WTC11 (cell line): Measurements from ENCODE around the gene IL1RAPL2. TPM values are rescaled to one million over a fixed set of nuclear protein-coding genes. Genes with fewer than 3 reads are reported as not detected.

Source experiments
- ATAC-seq: fragments of 200-7000 bp; cut with Tn5 transposase; 2 replicates; pipeline ENCODE4 v1.10.0; 2021; ENCODE audit warnings: mild to moderate bottlenecking, moderate library complexity
- CTCF ChIA-PET: fragments of 300-600 bp; sonication (Branson Sonifier 250); formaldehyde crosslinking; loops from one replicate; lab custom pipeline; 2021; ENCODE audit warnings: antibody characterized with exemption; lab: Charles Lee
- POLR2A ChIA-PET: fragments of 350-600 bp; sonication (Branson Sonifier 250); formaldehyde crosslinking; loops from one replicate; lab custom pipeline; 2021; ENCODE audit warnings: antibody characterized with exemption; lab: Charles Lee
- DNase-seq: peaks from one replicate; pipeline ENCODE4 v3.0.0; 2021; ENCODE audit warnings: low spot score
- H3K27ac Mint-ChIP-seq: 2 replicates; pipeline ENCODE4 v1.8.0; 2021; ENCODE audit warnings: mixed read lengths
- H3K27me3 Mint-ChIP-seq: 2 replicates; pipeline ENCODE4 v1.8.0; 2021; ENCODE audit warnings: low read depth, mild to moderate bottlenecking, moderate library complexity, mixed read lengths
- H3K36me3 Mint-ChIP-seq: 2 replicates; pipeline ENCODE4 v1.8.0; 2021; ENCODE audit warnings: mixed read lengths
- H3K4me1 Mint-ChIP-seq: 2 replicates; pipeline ENCODE4 v1.8.0; 2022; ENCODE audit warnings: mixed read lengths
- H3K4me3 Mint-ChIP-seq: 2 replicates; pipeline ENCODE4 v1.8.0; 2021; ENCODE audit warnings: mild to moderate bottlenecking, moderate library complexity, mixed read lengths
- H3K9me3 Mint-ChIP-seq: 2 replicates; pipeline ENCODE4 v1.8.0; 2021; ENCODE audit warnings: mixed read lengths
- ARID4B ChIP-seq: sonication (generic); formaldehyde crosslinking; IDR thresholded peaks from 2 replicates; pipeline ENCODE4 v1.8.0; 2023; ENCODE audit warnings: missing genetic modification reagents, mild to moderate bottlenecking, borderline replicate concordance
- ATF1 ChIP-seq: sonication (generic); formaldehyde crosslinking; IDR thresholded peaks from 2 replicates; pipeline ENCODE4 v1.8.1; 2023; ENCODE audit warnings: mild to moderate bottlenecking, moderate library complexity, missing genetic modification reagents
- E2F1 ChIP-seq: sonication (generic); formaldehyde crosslinking; IDR thresholded peaks from 2 replicates; pipeline ENCODE4 v1.8.0; 2022; ENCODE audit warnings: mild to moderate bottlenecking, missing genetic modification reagents
- EMX1 ChIP-seq: fragments of 250-450 bp; sonication (Bioruptor Pico); IDR thresholded peaks from 2 replicates; pipeline ENCODE4 v1.8.0; 2021; ENCODE audit warnings: mild to moderate bottlenecking
- ETV6 ChIP-seq: sonication (generic); formaldehyde crosslinking; IDR thresholded peaks from 2 replicates; pipeline ENCODE4 v1.8.1; 2022; ENCODE audit warnings: mild to moderate bottlenecking, missing genetic modification reagents
- FOXK1 ChIP-seq: sonication (generic); formaldehyde crosslinking; IDR thresholded peaks from 2 replicates; pipeline ENCODE4 v1.8.0; 2022; ENCODE audit warnings: mild to moderate bottlenecking, moderate library complexity, missing genetic modification reagents
- HMGA2 ChIP-seq: fragments of 250-450 bp; sonication (Bioruptor Pico); IDR thresholded peaks from 2 replicates; pipeline ENCODE4 v1.4.0; 2021; ENCODE audit warnings: mild to moderate bottlenecking, moderate library complexity
- HMGXB4 ChIP-seq: sonication (generic); formaldehyde crosslinking; IDR thresholded peaks from 2 replicates; pipeline ENCODE4 v1.8.1; 2023; ENCODE audit warnings: mild to moderate bottlenecking, moderate library complexity, missing genetic modification reagents
- KAT7 ChIP-seq: sonication (generic); formaldehyde crosslinking; IDR thresholded peaks from 2 replicates; pipeline ENCODE4 v1.8.1; 2023; ENCODE audit warnings: missing genetic modification reagents, mild to moderate bottlenecking, borderline replicate concordance
- NFATC4 ChIP-seq: fragments of 250-450 bp; sonication (Bioruptor Pico); IDR thresholded peaks from 2 replicates; pipeline ENCODE4 v1.9.0; 2021; ENCODE audit warnings: mild to moderate bottlenecking
- NFE2L1 ChIP-seq: sonication (generic); formaldehyde crosslinking; IDR thresholded peaks from 2 replicates; pipeline ENCODE4 v1.8.1; 2023; ENCODE audit warnings: missing genetic modification reagents
- NFYB ChIP-seq: sonication (generic); formaldehyde crosslinking; conservative IDR thresholded peaks from 2 replicates; pipeline ENCODE4 v1.8.0; 2022; ENCODE audit warnings: low read depth, missing genetic modification reagents
- PREB ChIP-seq: sonication (generic); formaldehyde crosslinking; IDR thresholded peaks from 2 replicates; pipeline ENCODE4 v1.8.1; 2022; ENCODE audit warnings: mild to moderate bottlenecking, missing genetic modification reagents, moderate library complexity, borderline replicate concordance
- SMAD4 ChIP-seq: sonication (generic); formaldehyde crosslinking; IDR thresholded peaks from 2 replicates; pipeline ENCODE4 v1.8.0; 2022; ENCODE audit warnings: mild to moderate bottlenecking, missing genetic modification reagents
- TCF7 ChIP-seq: sonication (generic); formaldehyde crosslinking; IDR thresholded peaks from 2 replicates; pipeline ENCODE4 v1.8.0; 2022; ENCODE audit warnings: mild to moderate bottlenecking, low read depth, missing genetic modification reagents, moderate library complexity
- TEAD1 ChIP-seq: sonication (generic); formaldehyde crosslinking; IDR thresholded peaks from 2 replicates; pipeline ENCODE4 v1.8.0; 2022; ENCODE audit warnings: mild to moderate bottlenecking, missing genetic modification reagents
- ZNF138 ChIP-seq: sonication (generic); formaldehyde crosslinking; conservative IDR thresholded peaks from 2 replicates; pipeline ENCODE4 v1.8.1; 2022; ENCODE audit warnings: mild to moderate bottlenecking, moderate library complexity, missing genetic modification reagents
- ZNF232 ChIP-seq: sonication (generic); formaldehyde crosslinking; IDR thresholded peaks from 2 replicates; pipeline ENCODE4 v1.8.0; 2022; ENCODE audit warnings: mild to moderate bottlenecking, missing genetic modification reagents
- ZNF263 ChIP-seq: sonication (generic); formaldehyde crosslinking; IDR thresholded peaks from 2 replicates; pipeline ENCODE4 v1.8.1; 2022; ENCODE audit warnings: low read depth, mild to moderate bottlenecking, moderate library complexity, missing genetic modification reagents
- ZNF317 ChIP-seq: sonication (generic); formaldehyde crosslinking; IDR thresholded peaks from 2 replicates; pipeline ENCODE4 v1.8.1; 2023; ENCODE audit warnings: low read depth, mild to moderate bottlenecking, moderate library complexity, missing genetic modification reagents, borderline replicate concordance
- ZNF396 ChIP-seq: fragments of 250-450 bp; sonication (Bioruptor Pico); IDR thresholded peaks from 2 replicates; pipeline ENCODE4 v1.8.0; 2021; ENCODE audit warnings: mild to moderate bottlenecking, moderate library complexity, borderline replicate concordance
- ZNF671 ChIP-seq: fragments of 250-450 bp; sonication (Bioruptor Pico); IDR thresholded peaks from 2 replicates; pipeline ENCODE4 v1.8.0; 2021; ENCODE audit warnings: mild to moderate bottlenecking
- total RNA-seq: library from RNA; stranded (reverse); gene quantifications from 3 replicates; pipeline ENCODE4 v1.2.3, GENCODE V29; 2021
- TF ChIP-seq, protein P1 (sequence below): fragments of 250-450 bp; sonication (Bioruptor Pico); IDR thresholded peaks from 2 replicates; pipeline ENCODE4 v1.9.0; 2021; ENCODE audit warnings: moderate library complexity, mild to moderate bottlenecking, inconsistent platforms, borderline replicate concordance

The IL1RAPL2 gene
- total RNA-seq, 1 experiment from 2014 or later = 0.09 TPM

GRCh38 chrX:105006103-105006502 lies 440.1 kb downstream of the IL1RAPL2 start:
- Mint-ChIP-seq H3K9me3 (no peaks in the 10 kb centered on the region), H3K4me3 (no peak overlapping the region), H3K27me3 (no peaks in the 10 kb centered on the region), H3K27ac (no peak overlapping the region), H3K4me1 (peaks cover 27% of the 10 kb centered on the region), H3K36me3 (no peaks in the 10 kb centered on the region)
- CTCF ChIA-PET = no interaction called here
- DNase-seq = no peak
- TF ChIP-seq, protein P1, sequence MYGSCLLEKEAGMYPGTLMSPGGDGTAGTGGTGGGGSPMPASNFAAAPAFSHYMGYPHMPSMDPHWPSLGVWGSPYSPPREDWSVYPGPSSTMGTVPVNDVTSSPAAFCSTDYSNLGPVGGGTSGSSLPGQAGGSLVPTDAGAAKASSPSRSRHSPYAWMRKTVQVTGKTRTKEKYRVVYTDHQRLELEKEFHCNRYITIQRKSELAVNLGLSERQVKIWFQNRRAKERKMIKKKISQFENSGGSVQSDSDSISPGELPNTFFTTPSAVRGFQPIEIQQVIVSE = no peak
- TF ChIP-seq FOXK1 (no peak), NFE2L1 (CRISPR knock-in tag) (no peak), ZNF263 (no peak), TCF7 (CRISPR knock-in tag) (no peak), NFYB (no peak), EMX1 (no peak), PREB (CRISPR knock-in tag) (no peak)
- no peak for ATAC-seq
- POLR2A ChIA-PET = no interaction called here

- H3K36me3 Mint-ChIP-seq = no peaks in the 10 kb centered on the region
- H3K9me3 Mint-ChIP-seq = no peaks in the 10 kb centered on the region
- ChIA-PET CTCF (no interaction called here), POLR2A (no interaction called here)
- H3K4me1 Mint-ChIP-seq = peaks cover 18% of the 10 kb centered on the region
- ATAC-seq (no peak), DNase-seq (no peak)
- H3K4me3 Mint-ChIP-seq = no peak overlapping the region
- H3K27me3 Mint-ChIP-seq = no peaks in the 10 kb centered on the region
- no peak for TF ChIP-seq HMGA2 (CRISPR knock-in tag)
- TF ChIP-seq ARID4B (CRISPR knock-in tag) = no peak
- no peak for TF ChIP-seq HMGXB4 (CRISPR knock-in tag)
- no peak for TF ChIP-seq ZNF232 (CRISPR knock-in tag)
- no peak for TF ChIP-seq SMAD4 (CRISPR knock-in tag)
- no peak for TF ChIP-seq ZNF671 (CRISPR knock-in tag)
- no peak for TF ChIP-seq KAT7 (CRISPR knock-in tag)
- no peak for TF ChIP-seq ZNF396 (CRISPR knock-in tag)
- TF ChIP-seq TEAD1 (CRISPR knock-in tag) = no peak
- TF ChIP-seq ZNF317 (CRISPR knock-in tag) = no peak
- TF ChIP-seq ZNF138 = no peak
- TF ChIP-seq ATF1 = no peak
- no peak for TF ChIP-seq NFATC4
- no peak for TF ChIP-seq E2F1 (CRISPR knock-in tag)
- no peak for TF ChIP-seq ETV6 (CRISPR knock-in tag)
- H3K27ac Mint-ChIP-seq = no peak overlapping the region
These were observed 441.0 kb downstream of the IL1RAPL2 start for GRCh38 chrX:105006996-105007395.
